Left hindlimb (tissue), 1 donor: Measurements from ENCODE around the gene FPR2.

Experiments used
- DNase-seq: peaks from one replicate; pipeline ENCODE4 v3.0.0-alpha.2; 2018

The FPR2 gene

DNA sequence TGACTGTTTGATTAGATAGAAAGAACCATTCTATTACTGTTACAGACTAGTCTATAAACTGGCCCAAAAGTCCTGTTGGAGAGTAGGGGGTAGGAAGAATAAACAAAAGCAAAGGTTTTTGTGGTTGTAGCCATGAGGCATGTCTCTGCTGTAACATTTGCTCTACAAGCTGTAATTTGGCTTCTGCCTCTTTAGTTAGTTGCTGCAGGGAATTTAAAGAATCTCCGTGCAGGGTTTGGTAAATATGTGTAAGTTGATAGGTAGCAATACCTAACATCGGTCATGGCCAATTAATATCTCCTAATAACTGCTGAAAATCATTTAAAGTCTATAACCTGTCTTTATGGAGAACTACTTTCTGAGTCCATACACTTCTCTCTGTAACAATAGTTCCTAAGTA, 46.9 kb downstream of the FPR2 start:
- DNase-seq, result no peak

DNA sequence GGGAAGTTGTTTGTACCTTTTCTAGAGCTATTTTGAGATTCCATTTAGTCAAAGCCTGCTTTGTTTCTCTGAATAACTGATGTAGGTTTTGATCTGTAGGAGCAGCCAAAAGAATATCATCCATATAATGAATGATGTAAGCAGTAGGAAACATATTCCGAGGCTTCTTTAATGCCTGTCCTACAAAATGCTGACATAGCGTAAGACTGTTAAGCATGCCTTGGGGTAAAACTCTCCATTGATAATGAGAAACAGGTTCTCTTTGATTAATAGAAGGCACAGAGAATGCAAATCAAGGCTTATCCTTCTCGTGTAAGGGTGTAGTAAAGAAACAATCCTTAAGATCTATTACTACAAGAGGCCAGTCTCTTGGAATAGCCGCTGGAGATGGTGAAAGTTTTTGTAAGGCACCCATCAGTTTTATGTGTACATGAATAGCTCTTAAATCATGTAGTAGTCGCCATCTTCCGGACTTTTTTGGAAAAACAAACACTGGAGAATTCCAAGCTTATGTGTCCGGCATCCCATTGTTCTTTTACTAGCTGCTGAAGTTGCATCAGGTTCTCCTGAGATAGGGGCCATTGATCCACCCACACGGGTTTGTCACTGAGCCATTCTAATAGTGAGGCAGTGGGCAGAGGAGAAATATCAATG, 47.5 kb downstream of the FPR2 start:
- no peak for DNase-seq

DNA sequence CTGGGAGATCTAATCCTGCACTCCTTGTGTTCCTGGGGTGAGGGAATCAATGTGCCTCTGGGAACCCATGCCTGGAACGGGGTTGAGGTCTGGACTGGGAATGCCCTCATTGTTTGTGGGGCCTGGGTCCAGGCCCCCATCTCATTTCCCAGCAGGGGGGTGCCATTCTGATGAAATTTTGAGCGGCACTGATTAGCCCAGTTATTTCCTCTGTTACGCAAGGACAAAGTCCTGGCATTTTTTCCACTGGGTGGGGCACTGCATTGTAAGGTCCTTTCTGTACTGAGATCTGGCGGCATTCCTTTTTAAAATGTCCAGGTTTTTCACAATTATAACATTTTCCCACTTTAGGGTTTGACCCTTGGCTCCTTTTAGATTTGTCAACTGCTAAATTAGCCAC, 48.8 kb downstream of the FPR2 start:
- DNase-seq, result no peak

DNA sequence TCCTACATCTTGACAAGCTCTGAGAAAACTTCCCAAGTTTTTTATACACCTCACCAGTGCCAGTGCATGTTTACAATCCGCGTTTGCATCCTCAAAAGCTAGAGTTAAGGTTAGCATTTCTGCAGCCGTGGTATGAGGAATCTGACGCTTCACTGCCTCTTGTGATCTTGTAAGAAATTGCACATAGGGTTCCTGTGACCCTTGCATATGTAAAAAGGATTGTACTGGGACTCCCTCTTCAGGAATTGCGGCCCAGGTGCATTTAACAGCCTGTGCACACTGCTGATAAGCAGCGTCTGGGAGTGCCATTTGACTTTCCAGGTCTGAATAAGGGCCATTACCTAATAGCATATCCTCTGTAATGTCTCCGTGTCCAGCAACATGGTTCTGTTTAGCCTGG, 49.2 kb downstream of the FPR2 start:
- no peak for DNase-seq

DNA sequence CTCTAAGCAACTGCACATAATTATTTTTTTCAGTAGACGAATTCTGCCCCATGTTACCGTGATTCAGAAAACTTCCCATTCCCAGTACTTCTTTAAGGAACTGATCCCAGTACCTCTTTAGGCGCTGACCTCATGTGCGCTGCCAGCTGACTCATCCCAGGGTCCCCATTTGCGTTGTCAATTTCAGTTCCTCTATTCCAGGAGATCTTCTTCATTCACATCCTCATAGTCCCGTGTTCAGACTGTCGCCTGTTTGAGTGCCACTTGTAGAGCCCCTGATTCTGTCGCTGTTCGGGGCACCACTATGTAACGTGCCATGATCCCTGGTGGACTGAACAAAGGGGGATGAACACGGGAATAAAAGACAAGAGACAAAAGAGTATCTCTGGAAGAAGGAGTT, 50.4 kb downstream of the FPR2 start:
- no peak for DNase-seq

DNA sequence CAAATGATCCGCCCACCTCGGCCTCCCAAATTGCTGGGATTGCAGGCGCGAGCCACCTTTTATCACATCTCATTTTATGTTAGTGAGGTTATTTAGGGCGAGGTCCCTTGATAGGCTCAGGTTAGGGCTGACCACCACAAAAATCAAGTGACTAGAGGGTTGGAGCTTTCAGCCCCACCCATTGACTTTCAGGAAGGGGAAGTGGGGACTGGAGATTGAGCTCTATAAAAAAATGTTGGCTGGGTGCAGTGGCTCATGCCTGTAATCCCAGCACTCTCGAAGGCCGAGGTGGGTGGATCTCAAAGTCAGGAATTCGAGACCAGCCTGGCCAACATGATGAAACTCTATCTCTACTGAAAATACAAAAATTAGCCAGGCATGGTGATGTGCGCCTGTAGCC, 54.1 kb downstream of the FPR2 start:
- DNase-seq, result no peak

DNA sequence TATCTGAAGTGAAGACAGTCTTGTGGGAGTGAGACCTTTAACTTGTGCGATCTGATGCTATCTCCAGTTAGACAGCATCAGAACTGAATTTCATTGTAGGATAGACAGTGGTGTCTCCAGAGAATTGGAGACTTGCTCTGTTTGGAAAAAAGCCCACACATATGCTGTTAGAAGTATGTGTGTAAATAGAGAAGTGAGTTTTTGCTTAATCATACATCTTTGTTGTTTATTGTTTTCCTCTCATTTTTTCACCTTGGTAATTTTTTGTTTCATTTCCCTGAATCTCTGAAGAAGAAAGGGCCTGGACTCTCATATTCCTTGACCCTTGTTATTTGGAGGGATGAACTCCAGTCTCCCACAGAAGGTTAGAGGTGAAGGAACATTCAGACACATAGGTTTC, 55.7 kb downstream of the FPR2 start:
- DNase-seq, result no peak

DNA sequence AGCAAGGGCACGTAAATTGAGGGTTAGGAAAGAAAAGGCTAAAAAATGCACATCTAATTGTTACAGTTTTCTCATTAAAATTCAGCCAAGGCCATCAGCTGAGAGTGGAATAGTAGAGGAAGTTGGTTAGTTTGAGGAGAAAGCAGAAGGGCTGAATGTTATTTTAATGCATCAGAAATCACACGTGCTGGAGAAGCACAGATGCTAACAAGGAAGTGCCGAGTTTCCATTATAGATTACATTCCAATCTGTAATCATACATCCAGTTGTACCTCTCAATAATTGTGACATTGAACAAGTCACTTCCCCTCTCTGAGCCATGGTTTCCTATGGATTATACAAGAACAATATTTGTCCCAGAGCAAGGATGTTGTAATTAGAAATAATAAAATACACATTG, 59.0 kb downstream of the FPR2 start:
- no peak for DNase-seq
